CD4-positive, alpha-beta T cell (primary cell): ENCODE data around the gene RGMA. TPM values are rescaled to one million over a fixed set of nuclear protein-coding genes. Genes with fewer than 3 reads are reported as not detected.
A peak's percentile ranks its signal among the peaks of the same experiment; 100 is the strongest.

Experiments
- ATAC-seq: fragments of 200-7000 bp; cut with Tn5 transposase; one replicate; pipeline ENCODE4 v1.10.0; 2022; ENCODE audit warnings: mild to moderate bottlenecking; ENCODE audit not compliant: poor library complexity
- CTCF ChIA-PET: fragments of 350-600 bp; sonication (Branson Sonifier 250); formaldehyde crosslinking; loops from one replicate; lab custom pipeline; 2021; ENCODE audit warnings: antibody characterized with exemption, inconsistent platforms; lab: Charles Lee
- POLR2A ChIA-PET: fragments of 350-600 bp; sonication (Branson Sonifier 250); formaldehyde crosslinking; loops from one replicate; lab custom pipeline; 2021; ENCODE audit warnings: antibody characterized with exemption, inconsistent platforms; lab: Charles Lee
- DNase-seq, 14 experiments: peaks; one replicate each; pipeline ENCODE4 v3.0.0-alpha.2; 2013 to 2020; ENCODE audit warnings: mixed read lengths in 2 of 14
- H3K27ac ChIP-seq, 2 donors: one replicate each; pipeline versions ENCODE4 v1.5.1 to v1.7.0; 2013; ENCODE audit warnings: low read length in 2 of 2, low read depth in 1 of 2, mild to moderate bottlenecking in 1 of 2
- H3K27me3 ChIP-seq, 2 experiments: 1 replicate in 1 of 2; 2 replicates in 1 of 2; pipeline versions ENCODE4 v1.6.1 to v1.7.0; 2013; ENCODE audit warnings: low read length in 2 of 2, control low read depth in 1 of 2, mild to moderate bottlenecking in 1 of 2, moderate library complexity in 1 of 2; ENCODE audit not compliant: insufficient read depth in 2 of 2, control insufficient read depth in 1 of 2
- H3K36me3 ChIP-seq: one replicate; pipeline ENCODE4 v1.6.1; 2013; ENCODE audit warnings: low read length, control low read depth; ENCODE audit not compliant: insufficient read depth
- H3K4me1 ChIP-seq: one replicate; pipeline ENCODE4 v1.6.1; 2013; ENCODE audit warnings: low read length, control low read depth; ENCODE audit not compliant: insufficient read depth
- H3K4me3 ChIP-seq: one replicate; pipeline ENCODE4 v1.5.1; 2013; ENCODE audit warnings: mild to moderate bottlenecking, low read length, moderate library complexity
- H3K9me3 ChIP-seq, 2 experiments: 1 replicate in 1 of 2; 2 replicates in 1 of 2; pipeline versions ENCODE4 v1.6.1 to v1.7.0; 2013; ENCODE audit warnings: low read length in 2 of 2, mild to moderate bottlenecking in 2 of 2, control low read depth in 1 of 2, moderate library complexity in 1 of 2; ENCODE audit not compliant: control insufficient read depth in 1 of 2, insufficient read depth in 1 of 2
- H3K27ac Mint-ChIP-seq: one replicate; pipeline ENCODE4 v1.8.0; 2020; ENCODE audit warnings: mixed read lengths
- H3K27me3 Mint-ChIP-seq: one replicate; pipeline ENCODE4 v1.8.0; 2021; ENCODE audit warnings: mixed read lengths
- H3K36me3 Mint-ChIP-seq: one replicate; pipeline ENCODE4 v1.8.0; 2021; ENCODE audit warnings: low read depth, mixed read lengths
- H3K4me1 Mint-ChIP-seq: one replicate; pipeline ENCODE4 v1.8.0; 2021; ENCODE audit warnings: low read depth, mixed read lengths
- H3K4me3 Mint-ChIP-seq: one replicate; pipeline ENCODE4 v1.8.0; 2020; ENCODE audit warnings: mild to moderate bottlenecking, mixed read lengths
- H3K9me3 Mint-ChIP-seq: one replicate; pipeline ENCODE4 v1.8.0; 2020; ENCODE audit warnings: mixed read lengths
- intact Hi-C, 2 experiments: fragments of 100-400 bp; cut with DNase I in 1 of 2; cut with micrococcal nuclease in 1 of 2; formaldehyde crosslinking; loops; one replicate each; pipeline versions ENCODE4 v1.15.1 to v1.9.0; 2023 to 2025; cut with DNase I, micrococcal nuclease
- total RNA-seq, 174 experiments: library from RNA in 2 of 174; stranded (reverse) in 2 of 174; gene quantifications; one replicate each; pipeline ENCODE4 v1.2.3 and lab custom pipeline; 2021 to 2026
- TF ChIP-seq, protein P1 (sequence below): fragments of 200-600 bp; IDR thresholded peaks from one replicate; pipeline ENCODE4 v1.8.0; 2022; ENCODE audit warnings: antibody characterized with exemption, mild to moderate bottlenecking

The RGMA gene
- total RNA-seq, 2 experiments from 2014 or later = not detected

DNA sequence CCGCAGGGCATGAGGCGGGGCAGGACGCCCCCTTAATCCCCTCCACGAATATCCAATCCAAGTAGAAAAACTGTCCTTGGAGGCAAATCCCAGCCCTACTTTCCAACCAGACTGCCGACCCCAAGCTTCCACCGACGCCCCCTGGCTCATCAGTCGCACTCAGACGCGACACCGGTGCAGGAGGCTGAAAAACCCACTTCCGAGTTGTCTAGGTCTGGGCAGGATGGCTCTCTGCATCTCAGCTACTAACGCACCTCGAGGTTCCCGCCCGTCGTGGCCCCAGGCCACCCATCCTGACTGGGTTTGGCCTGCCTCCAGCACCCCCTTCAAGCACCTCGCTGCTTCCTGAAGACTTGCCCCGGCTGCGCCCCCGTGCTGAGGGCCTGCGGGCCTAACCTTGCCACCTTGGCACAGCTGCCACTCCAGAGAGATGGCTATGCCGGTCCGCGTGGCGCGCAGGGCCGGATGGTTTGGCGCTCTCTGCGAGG is 15.5 kb downstream of the RGMA start:
- H3K36me3 Mint-ChIP-seq = no peaks in the 10 kb centered on the region
- peak in 2 of 14 experiments; percentile 10 to 34 for DNase-seq
- CTCF ChIA-PET = no interaction called here

DNA sequence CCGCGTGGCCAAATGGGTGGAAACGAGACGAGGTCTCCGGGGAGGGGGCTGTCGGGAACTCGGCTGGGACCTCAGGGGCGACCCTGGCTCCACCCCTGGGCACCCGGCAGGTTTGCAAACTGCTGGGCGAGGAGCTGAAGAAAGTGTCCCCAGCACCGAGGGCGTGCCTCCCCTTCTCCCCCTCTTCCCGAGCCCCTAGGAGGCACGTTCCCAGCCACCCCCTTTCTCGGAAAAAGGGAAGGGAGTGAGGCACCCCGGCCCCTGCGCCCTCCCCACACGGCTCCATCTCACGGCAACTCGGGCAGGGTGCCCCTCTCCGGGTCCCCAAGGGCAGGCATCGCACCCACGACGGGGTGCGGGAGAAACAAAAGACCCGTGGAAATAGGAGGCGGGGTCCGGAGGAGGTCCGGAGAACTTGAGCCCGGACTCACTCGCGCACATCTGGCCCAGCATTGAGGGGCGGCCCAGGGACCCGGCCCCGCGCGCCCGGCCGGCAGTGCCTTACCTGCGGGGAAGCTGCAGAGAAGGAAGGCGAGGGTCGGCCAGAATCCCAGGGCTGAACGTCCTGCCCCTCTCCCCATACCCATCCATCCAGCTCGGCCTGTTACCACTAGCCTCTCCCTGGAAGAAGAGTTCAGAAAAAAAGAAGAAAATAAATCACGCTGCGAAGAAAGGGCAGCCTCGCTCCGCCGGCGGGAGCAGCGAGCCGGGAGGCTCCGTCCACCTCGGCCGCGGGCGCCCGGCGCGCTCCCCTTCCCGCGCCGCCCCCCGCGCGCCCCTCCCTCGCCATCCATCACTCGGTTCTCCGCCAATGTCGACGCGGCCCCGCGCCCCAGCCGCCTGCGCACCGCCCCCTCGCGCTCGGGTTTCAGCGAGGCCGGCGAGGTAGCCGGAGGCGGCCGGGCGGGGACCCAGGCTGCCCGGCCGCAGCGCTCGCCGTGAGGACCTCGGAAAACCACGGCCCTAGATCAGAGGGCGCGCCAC is 16.3 kb downstream of the RGMA start:
- H3K4me1 Mint-ChIP-seq = peaks cover 5% of the 10 kb centered on the region
- intact Hi-C loops = no loop called here
- no peak overlapping the region for H3K27ac ChIP-seq
- peaks cover 80% of the 10 kb centered on the region for H3K27me3 Mint-ChIP-seq
- H3K27ac Mint-ChIP-seq = no peak overlapping the region
- H3K4me3 Mint-ChIP-seq = no peak overlapping the region
- CTCF ChIA-PET = no interaction called here
- H3K36me3 ChIP-seq = no peaks in the 10 kb centered on the region
- ATAC-seq = no peak
- H3K9me3 ChIP-seq = peaks cover 0 to 10% of the 10 kb centered on the region in 2 experiments
- POLR2A ChIA-PET = interaction anchor here (0.6 kb wide), 1 partner anchor 18 kb away, joined by 3 read pairs; no protein-coding TSS in a partner anchor
- DNase-seq = no peak
- H3K27me3 ChIP-seq = peaks cover 43 to 53% of the 10 kb centered on the region in 2 experiments
- no peaks in the 10 kb centered on the region for H3K9me3 Mint-ChIP-seq
- TF ChIP-seq, protein P1, sequence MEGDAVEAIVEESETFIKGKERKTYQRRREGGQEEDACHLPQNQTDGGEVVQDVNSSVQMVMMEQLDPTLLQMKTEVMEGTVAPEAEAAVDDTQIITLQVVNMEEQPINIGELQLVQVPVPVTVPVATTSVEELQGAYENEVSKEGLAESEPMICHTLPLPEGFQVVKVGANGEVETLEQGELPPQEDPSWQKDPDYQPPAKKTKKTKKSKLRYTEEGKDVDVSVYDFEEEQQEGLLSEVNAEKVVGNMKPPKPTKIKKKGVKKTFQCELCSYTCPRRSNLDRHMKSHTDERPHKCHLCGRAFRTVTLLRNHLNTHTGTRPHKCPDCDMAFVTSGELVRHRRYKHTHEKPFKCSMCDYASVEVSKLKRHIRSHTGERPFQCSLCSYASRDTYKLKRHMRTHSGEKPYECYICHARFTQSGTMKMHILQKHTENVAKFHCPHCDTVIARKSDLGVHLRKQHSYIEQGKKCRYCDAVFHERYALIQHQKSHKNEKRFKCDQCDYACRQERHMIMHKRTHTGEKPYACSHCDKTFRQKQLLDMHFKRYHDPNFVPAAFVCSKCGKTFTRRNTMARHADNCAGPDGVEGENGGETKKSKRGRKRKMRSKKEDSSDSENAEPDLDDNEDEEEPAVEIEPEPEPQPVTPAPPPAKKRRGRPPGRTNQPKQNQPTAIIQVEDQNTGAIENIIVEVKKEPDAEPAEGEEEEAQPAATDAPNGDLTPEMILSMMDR = no peak
- no peaks in the 10 kb centered on the region for H3K36me3 Mint-ChIP-seq
- peaks cover 15% of the 10 kb centered on the region for H3K4me1 ChIP-seq
- no peak overlapping the region for H3K4me3 ChIP-seq

More for the DNA sequence above, 15.5 kb downstream of the RGMA start:
- POLR2A ChIA-PET = no interaction called here
- H3K27ac ChIP-seq = no peak overlapping the region
- H3K36me3 ChIP-seq = no peaks in the 10 kb centered on the region
- ATAC-seq = no peak
- no peak overlapping the region for H3K4me3 Mint-ChIP-seq
- intact Hi-C loops = no loop called here
- H3K27me3 Mint-ChIP-seq = peaks cover 82% of the 10 kb centered on the region
- TF ChIP-seq, protein P1 = no peak
- H3K9me3 Mint-ChIP-seq = no peaks in the 10 kb centered on the region
- peaks cover 15% of the 10 kb centered on the region for H3K4me1 ChIP-seq
- H3K27me3 ChIP-seq = peaks cover 43 to 54% of the 10 kb centered on the region in 2 experiments
- H3K4me1 Mint-ChIP-seq = peaks cover 5% of the 10 kb centered on the region
- no peak overlapping the region for H3K4me3 ChIP-seq
- peaks cover 0 to 10% of the 10 kb centered on the region in 2 experiments for H3K9me3 ChIP-seq
- H3K27ac Mint-ChIP-seq = no peak overlapping the region

DNA sequence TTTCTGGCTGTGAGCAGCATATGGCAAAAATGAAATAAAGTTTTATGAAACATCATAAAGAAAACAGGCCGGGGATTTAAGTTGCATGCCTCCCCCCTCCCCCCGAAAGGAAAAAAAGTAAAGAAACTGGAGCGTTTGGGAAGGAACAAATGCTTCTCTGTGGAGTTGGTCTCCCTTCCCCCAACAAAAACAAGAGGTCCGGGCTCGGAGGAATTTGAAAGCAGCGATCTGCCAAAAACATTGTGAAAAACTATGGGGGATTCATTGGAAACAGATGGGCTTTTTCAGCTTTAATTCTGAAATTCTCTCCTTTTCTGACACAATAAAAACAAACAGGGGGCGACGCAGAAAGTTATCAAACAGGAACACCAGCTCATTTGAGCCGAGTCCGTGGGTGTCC is 17.0 kb downstream of the RGMA start:
- CTCF ChIA-PET = no interaction called here
- Mint-ChIP-seq H3K27me3 (peaks cover 77% of the 10 kb centered on the region), H3K4me3 (peak overlapping the region; percentile 1), H3K36me3 (no peaks in the 10 kb centered on the region), H3K27ac (no peak overlapping the region), H3K4me1 (peaks cover 5% of the 10 kb centered on the region), H3K9me3 (no peaks in the 10 kb centered on the region)
- DNase-seq = no peak
- H3K36me3 ChIP-seq = no peaks in the 10 kb centered on the region
- peaks cover 43 to 51% of the 10 kb centered on the region in 2 experiments for H3K27me3 ChIP-seq
- H3K4me3 ChIP-seq = no peak overlapping the region
- no peak overlapping the region for H3K27ac ChIP-seq
- POLR2A ChIA-PET = no interaction called here
- intact Hi-C loops = no loop called here
- no peak for ATAC-seq
- TF ChIP-seq, protein P1 = no peak
- peaks cover 0 to 10% of the 10 kb centered on the region in 2 experiments for H3K9me3 ChIP-seq
- H3K4me1 ChIP-seq = peaks cover 15% of the 10 kb centered on the region
